Osteoblast (primary cell): ENCODE measurements around the gene ZSCAN25. TPM values are rescaled to one million over a fixed set of nuclear protein-coding genes. Genes with fewer than 3 reads are reported as not detected.

Experiments
- DNase-seq: peaks from one replicate; pipeline ENCODE4 v3.0.0; 2011; ENCODE audit warnings: low spot score, mixed read lengths; ENCODE audit not compliant: insufficient read length; ENCODE audit errors: missing footprints
- H2AFZ ChIP-seq: 2 replicates; pipeline ENCODE4 v1.6.0; 2011; ENCODE audit warnings: mild to moderate bottlenecking, low read length
- H3K27ac ChIP-seq: 2 replicates; pipeline ENCODE4 v1.5.1; 2011; ENCODE audit warnings: mild to moderate bottlenecking, low read depth, low read length, moderate library complexity
- H3K27me3 ChIP-seq: 2 replicates; pipeline ENCODE4 v1.6.0; 2012; ENCODE audit warnings: mild to moderate bottlenecking, control low read depth, inconsistent platforms, low read length, moderate library complexity; ENCODE audit not compliant: insufficient read depth
- H3K36me3 ChIP-seq: 2 replicates; pipeline ENCODE4 v1.5.1; 2011; ENCODE audit warnings: mild to moderate bottlenecking, low read length, control low read depth, moderate library complexity; ENCODE audit not compliant: insufficient read depth
- H3K4me1 ChIP-seq: 2 replicates; pipeline ENCODE4 v1.5.1; 2011; ENCODE audit warnings: mild to moderate bottlenecking, low read length, control low read depth, moderate library complexity; ENCODE audit not compliant: insufficient read depth
- H3K4me2 ChIP-seq: 2 replicates; pipeline ENCODE4 v1.6.0; 2011; ENCODE audit warnings: mild to moderate bottlenecking, low read length; ENCODE audit not compliant: insufficient read depth
- H3K4me3 ChIP-seq: fragments of 200-600 bp; sonication (generic); 3 replicates; pipeline ENCODE4 v1.5.1; 2012; ENCODE audit warnings: mild to moderate bottlenecking, low read length, inconsistent platforms; ENCODE audit not compliant: insufficient read depth
- H3K79me2 ChIP-seq: 2 replicates; pipeline ENCODE4 v1.6.0; 2012; ENCODE audit warnings: mild to moderate bottlenecking, low read length, control low read depth, inconsistent platforms; ENCODE audit not compliant: insufficient read depth
- H3K9me3 ChIP-seq: 2 replicates; pipeline ENCODE4 v1.5.1; 2011; ENCODE audit warnings: low read depth, low read length, control low read depth
- H4K20me1 ChIP-seq: 2 replicates; pipeline ENCODE4 v1.6.0; 2012; ENCODE audit warnings: mild to moderate bottlenecking, low read length, control low read depth; ENCODE audit not compliant: insufficient read depth
- total RNA-seq: library from RNA; depleted of rRNA; stranded (reverse); fragments of >200 nt; gene quantifications from 2 replicates; pipeline ENCODE4 v1.2.3, GENCODE V29; 2012
- TF ChIP-seq, protein P1 (sequence below): IDR thresholded peaks from 2 replicates; pipeline ENCODE4 v1.5.1; 2011; ENCODE audit warnings: mild to moderate bottlenecking, low read depth, low read length, moderate library complexity; ENCODE audit errors: extremely low read depth

Gene ZSCAN25
- total RNA-seq, 1 donor: 11.9 TPM

DNA sequence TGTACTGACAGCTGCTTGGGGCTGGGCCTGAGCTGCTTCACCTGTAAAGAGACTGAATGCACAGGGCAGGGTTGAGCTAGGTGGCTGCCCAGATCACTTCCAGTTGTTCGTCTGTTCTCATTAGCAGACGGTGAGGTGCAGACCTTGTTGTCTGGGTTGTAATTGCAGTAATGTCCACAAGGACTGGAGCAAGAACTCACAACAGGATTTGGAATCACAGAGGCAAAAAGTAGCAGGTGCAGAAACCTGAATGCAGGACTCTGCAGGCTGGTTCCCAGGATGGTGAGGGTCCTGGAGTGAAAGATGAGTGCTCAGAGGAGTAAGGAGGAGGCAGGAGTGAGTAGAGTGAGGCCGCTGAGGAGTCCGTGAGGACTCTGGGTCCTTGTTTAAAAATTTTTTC, 9.2 kb downstream of the ZSCAN25 start:
- Histone ChIP-seq H3K4me1 (no peaks in the 10 kb centered on the region), H3K27ac (no peak overlapping the region), H3K79me2 (peaks cover 2% of the 10 kb centered on the region), H3K36me3 (peaks cover 87% of the 10 kb centered on the region), H3K27me3 (no peaks in the 10 kb centered on the region), H2AFZ (no peak overlapping the region), H4K20me1 (peaks cover 15% of the 10 kb centered on the region), H3K9me3 (no peaks in the 10 kb centered on the region), H3K4me2 (no peak overlapping the region), H3K4me3 (no peak overlapping the region)
- TF ChIP-seq, protein P1, sequence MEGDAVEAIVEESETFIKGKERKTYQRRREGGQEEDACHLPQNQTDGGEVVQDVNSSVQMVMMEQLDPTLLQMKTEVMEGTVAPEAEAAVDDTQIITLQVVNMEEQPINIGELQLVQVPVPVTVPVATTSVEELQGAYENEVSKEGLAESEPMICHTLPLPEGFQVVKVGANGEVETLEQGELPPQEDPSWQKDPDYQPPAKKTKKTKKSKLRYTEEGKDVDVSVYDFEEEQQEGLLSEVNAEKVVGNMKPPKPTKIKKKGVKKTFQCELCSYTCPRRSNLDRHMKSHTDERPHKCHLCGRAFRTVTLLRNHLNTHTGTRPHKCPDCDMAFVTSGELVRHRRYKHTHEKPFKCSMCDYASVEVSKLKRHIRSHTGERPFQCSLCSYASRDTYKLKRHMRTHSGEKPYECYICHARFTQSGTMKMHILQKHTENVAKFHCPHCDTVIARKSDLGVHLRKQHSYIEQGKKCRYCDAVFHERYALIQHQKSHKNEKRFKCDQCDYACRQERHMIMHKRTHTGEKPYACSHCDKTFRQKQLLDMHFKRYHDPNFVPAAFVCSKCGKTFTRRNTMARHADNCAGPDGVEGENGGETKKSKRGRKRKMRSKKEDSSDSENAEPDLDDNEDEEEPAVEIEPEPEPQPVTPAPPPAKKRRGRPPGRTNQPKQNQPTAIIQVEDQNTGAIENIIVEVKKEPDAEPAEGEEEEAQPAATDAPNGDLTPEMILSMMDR: no peak
- no peak for DNase-seq

- no peak for DNase-seq
- Histone ChIP-seq H3K27ac (no peak overlapping the region), H2AFZ (no peak overlapping the region), H3K4me2 (no peak overlapping the region), H3K79me2 (no peaks in the 10 kb centered on the region), H3K9me3 (no peaks in the 10 kb centered on the region), H3K4me1 (no peaks in the 10 kb centered on the region), H3K36me3 (peaks cover 80% of the 10 kb centered on the region), H4K20me1 (peaks cover 16% of the 10 kb centered on the region), H3K27me3 (no peaks in the 10 kb centered on the region), H3K4me3 (no peak overlapping the region)
- TF ChIP-seq, protein P1: no peak
These were observed 9.9 kb downstream of the ZSCAN25 start for GRCh38 chr7:99626661-99627060.

- H3K4me1 ChIP-seq: no peaks in the 10 kb centered on the region
- H3K27me3 ChIP-seq: no peaks in the 10 kb centered on the region
- H3K4me3 ChIP-seq: no peak overlapping the region
- no peak overlapping the region for H3K27ac ChIP-seq
- H3K4me2 ChIP-seq: no peak overlapping the region
- H4K20me1 ChIP-seq: peaks cover 15% of the 10 kb centered on the region
- no peak for DNase-seq
- no peaks in the 10 kb centered on the region for H3K79me2 ChIP-seq
- TF ChIP-seq, protein P1: no peak
- H3K9me3 ChIP-seq: no peaks in the 10 kb centered on the region
- H3K36me3 ChIP-seq: peaks cover 83% of the 10 kb centered on the region
- H2AFZ ChIP-seq: no peak overlapping the region
These were observed 10.8 kb downstream of the ZSCAN25 start for GRCh38 chr7:99627513-99627912.

DNA sequence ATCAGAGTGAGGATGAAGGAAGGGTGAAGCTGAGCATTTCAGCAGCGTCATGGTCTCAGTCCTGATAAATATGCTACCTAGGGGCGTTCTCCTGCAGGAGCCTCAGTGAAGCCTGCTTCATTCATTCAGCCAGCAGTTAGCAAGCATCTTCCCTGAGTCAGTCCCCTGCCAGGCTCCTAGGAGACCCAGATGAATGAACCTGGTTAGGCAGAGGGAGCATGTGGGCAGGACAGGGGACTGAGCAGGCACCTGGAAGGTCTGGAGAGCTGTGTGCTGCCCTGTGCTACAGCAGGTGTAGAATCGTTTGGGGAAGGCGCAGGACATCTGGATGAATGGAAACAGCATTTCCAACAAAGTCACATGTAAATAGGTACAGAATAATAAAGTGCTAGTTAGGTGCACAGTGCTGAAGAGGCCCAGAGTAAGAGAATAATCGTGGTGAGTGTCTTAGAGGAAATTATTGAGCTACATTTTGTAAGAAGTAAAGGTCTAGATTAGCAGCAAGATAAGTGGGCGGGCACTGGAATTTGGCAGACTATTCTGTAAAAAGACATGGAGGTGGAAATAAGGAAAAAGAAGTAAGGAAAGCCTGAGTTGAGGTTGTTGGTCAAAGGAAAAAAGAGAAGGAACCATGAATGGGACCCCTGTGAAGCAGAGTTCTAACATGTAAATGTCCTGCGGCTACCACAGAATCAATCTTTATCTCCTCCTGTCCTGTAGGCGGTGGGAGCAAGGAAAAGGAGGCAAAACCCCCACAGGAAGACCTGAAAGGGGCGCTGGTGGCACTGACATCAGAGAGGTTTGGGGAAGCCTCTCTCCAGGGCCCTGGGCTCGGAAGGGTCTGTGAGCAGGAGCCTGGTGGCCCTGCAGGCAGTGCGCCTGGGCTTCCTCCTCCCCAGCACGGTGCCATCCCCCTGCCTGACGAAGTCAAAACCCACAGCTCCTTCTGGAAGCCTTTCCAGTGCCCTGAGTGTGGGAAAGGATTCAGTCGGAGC, 12.0 kb downstream of the ZSCAN25 start:
- Histone ChIP-seq H3K36me3 (peaks cover 71% of the 10 kb centered on the region), H3K9me3 (no peaks in the 10 kb centered on the region), H3K27ac (no peak overlapping the region), H3K27me3 (no peaks in the 10 kb centered on the region), H3K4me2 (no peak overlapping the region), H3K79me2 (no peaks in the 10 kb centered on the region), H3K4me3 (no peak overlapping the region), H2AFZ (no peak overlapping the region), H4K20me1 (peaks cover 13% of the 10 kb centered on the region), H3K4me1 (no peaks in the 10 kb centered on the region)
- DNase-seq: no peak
- TF ChIP-seq, protein P1: no peak
